ENCODE results near the gene PADI4. TPM values are rescaled to one million over a fixed set of nuclear protein-coding genes. Genes with fewer than 3 reads are reported as not detected.
"Not testable (repeated sequence)": the region's sequence is repeated elsewhere in the genome, so short reads cannot be mapped to it uniquely, and the experiment has no call there.

The PADI4 gene
- total RNA-seq, 2 experiments from 2014 or later: 0.59 to 0.63 TPM

GRCh38 chr1:17340358-17340757 lies 32.4 kb downstream of the PADI4 start:
- CTCF ChIA-PET: no interaction called here

GRCh38 chr1:17342014-17342441 lies 34.0 kb downstream of the PADI4 start:
- POLR2A ChIA-PET: no interaction called here
- CTCF ChIA-PET: no interaction called here

More at GRCh38 chr1:17340358-17340757, 32.4 kb downstream of the PADI4 start:
- POLR2A ChIA-PET: no interaction called here

- CTCF ChIA-PET, POLR2A ChIA-PET: not testable (repeated sequence)
These were observed 37.5 kb downstream of the PADI4 start for GRCh38 chr1:17345506-17345905.

GRCh38 chr1:17346046-17346789 lies 38.2 kb downstream of the PADI4 start:
- ChIA-PET POLR2A (no interaction called here), CTCF (no interaction called here)

- CTCF ChIA-PET: no interaction called here
- POLR2A ChIA-PET: no interaction called here
These were observed 40.0 kb downstream of the PADI4 start for GRCh38 chr1:17347769-17348592.

GRCh38 chr1:17348593-17349234 lies 40.7 kb downstream of the PADI4 start:
- POLR2A ChIA-PET: no interaction called here
- CTCF ChIA-PET: no interaction called here

GRCh38 chr1:17350083-17350482 lies 42.1 kb downstream of the PADI4 start:
- ChIA-PET POLR2A (no interaction called here), CTCF (no interaction called here)

GRCh38 chr1:17350928-17351446 lies 43.0 kb downstream of the PADI4 start:
- POLR2A ChIA-PET: no interaction called here
- CTCF ChIA-PET: no interaction called here

GRCh38 chr1:17351598-17352324 lies 43.8 kb downstream of the PADI4 start:
- CTCF ChIA-PET: no interaction called here

GRCh38 chr1:17352419-17352909 lies 44.5 kb downstream of the PADI4 start:
- POLR2A ChIA-PET: no interaction called here
- CTCF ChIA-PET: no interaction called here

More at GRCh38 chr1:17351598-17352324, 43.8 kb downstream of the PADI4 start:
- POLR2A ChIA-PET: interaction anchor here (0.7 kb wide), 1 partner anchor 256 kb away, joined by 6 read pairs; no protein-coding TSS in a partner anchor

GRCh38 chr1:17355898-17356297 lies 47.9 kb downstream of the PADI4 start:
- POLR2A ChIA-PET: no interaction called here
- CTCF ChIA-PET: no interaction called here

GRCh38 chr1:17356387-17357026 lies 48.5 kb downstream of the PADI4 start:
- CTCF ChIA-PET: no interaction called here
- POLR2A ChIA-PET: interaction anchor here (0.5 kb wide), 1 partner anchor 82 kb away, joined by 6 read pairs; no protein-coding TSS in a partner anchor

- ChIA-PET CTCF (no interaction called here), POLR2A (no interaction called here)
These were observed 50.6 kb downstream of the PADI4 start for GRCh38 chr1:17358557-17358956.

- ChIA-PET POLR2A (no interaction called here), CTCF (no interaction called here)
These were observed 51.0 kb downstream of the PADI4 start for GRCh38 chr1:17359031-17359430.

- ChIA-PET CTCF (no interaction called here), POLR2A (no interaction called here)
These were observed 51.8 kb downstream of the PADI4 start for GRCh38 chr1:17359808-17360207.

- ChIA-PET CTCF (no interaction called here), POLR2A (no interaction called here)
These were observed 52.4 kb downstream of the PADI4 start for GRCh38 chr1:17360272-17360956.

GRCh38 chr1:17361687-17362086 lies 53.7 kb downstream of the PADI4 start:
- ChIA-PET CTCF (no interaction called here), POLR2A (no interaction called here)

GRCh38 chr1:17363351-17363750 lies 55.4 kb downstream of the PADI4 start:
- CTCF ChIA-PET: interaction anchor here (0.6 kb wide), 1 partner anchor 238 kb away, joined by 4 read pairs; no protein-coding TSS in a partner anchor

GRCh38 chr1:17363771-17364170 lies 55.8 kb downstream of the PADI4 start:
- ChIA-PET POLR2A (no interaction called here), CTCF (no interaction called here)

More at GRCh38 chr1:17363351-17363750, 55.4 kb downstream of the PADI4 start:
- POLR2A ChIA-PET: no interaction called here

Data from activated CD8-positive, alpha-beta memory T cell treated with anti-CD3 and anti-CD28 coated beads for 36 hours (primary cell).